NCI-H146 treated with DMSO at 0.1 percent for 48 hours (cell line): ENCODE data around the gene CHRM1.
"Not testable (repeated sequence)": the region's sequence is repeated elsewhere in the genome, so short reads cannot be mapped to it uniquely, and the experiment has no call there.

Experiments used
- DNase-seq: peaks from one replicate; lab custom pipeline; 2025; ENCODE audit not compliant: unreplicated experiment; lab: John Stamatoyannopoulos, UW

Gene CHRM1, protein sequence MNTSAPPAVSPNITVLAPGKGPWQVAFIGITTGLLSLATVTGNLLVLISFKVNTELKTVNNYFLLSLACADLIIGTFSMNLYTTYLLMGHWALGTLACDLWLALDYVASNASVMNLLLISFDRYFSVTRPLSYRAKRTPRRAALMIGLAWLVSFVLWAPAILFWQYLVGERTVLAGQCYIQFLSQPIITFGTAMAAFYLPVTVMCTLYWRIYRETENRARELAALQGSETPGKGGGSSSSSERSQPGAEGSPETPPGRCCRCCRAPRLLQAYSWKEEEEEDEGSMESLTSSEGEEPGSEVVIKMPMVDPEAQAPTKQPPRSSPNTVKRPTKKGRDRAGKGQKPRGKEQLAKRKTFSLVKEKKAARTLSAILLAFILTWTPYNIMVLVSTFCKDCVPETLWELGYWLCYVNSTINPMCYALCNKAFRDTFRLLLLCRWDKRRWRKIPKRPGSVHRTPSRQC

DNA sequence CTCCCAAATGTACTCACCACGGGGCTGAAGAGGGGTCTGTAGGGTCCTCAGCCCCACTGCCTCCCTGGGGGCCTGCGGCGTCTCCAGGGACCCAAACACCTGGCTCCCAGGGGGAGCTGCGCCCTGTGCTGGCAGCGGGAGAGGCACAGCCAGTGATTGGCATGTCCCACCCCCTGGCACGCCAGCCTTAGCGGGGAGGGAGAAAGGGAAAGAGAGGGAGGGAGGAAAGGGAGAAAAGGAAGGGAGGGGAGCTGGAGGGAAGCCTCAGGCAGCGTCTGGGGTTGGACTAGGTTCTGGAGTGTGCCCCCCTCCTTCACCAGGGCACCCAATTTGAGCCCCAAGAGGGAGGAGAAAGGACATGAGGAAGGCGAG lies at the start of gene CHRM1:
Gene CHRM1 (minus strand): TSS at position 163 of the 372 bp plus-strand sequence. CDS start 10,263 bp downstream, outside the sequence.
- DNase-seq: no peak

DNA sequence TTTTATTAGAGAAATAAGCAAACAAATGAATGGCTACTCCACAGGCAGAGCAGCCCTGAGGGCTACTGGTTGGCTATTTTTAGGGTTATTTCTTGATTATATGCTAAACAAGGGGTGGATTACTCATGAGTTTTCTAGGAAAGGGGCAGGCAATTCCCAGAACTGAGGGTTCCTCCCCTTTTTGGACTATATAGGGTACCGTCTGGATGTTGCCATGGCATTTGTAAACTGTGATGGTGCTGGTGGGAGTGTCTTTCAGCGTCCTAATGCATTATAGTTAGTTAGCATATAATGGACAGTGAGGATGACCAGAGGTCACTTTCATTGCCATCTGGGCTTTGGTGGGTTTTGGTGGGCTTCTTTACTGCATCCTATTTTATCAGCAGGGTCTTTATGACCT lies 44.4 kb upstream of the CHRM1 start:
- no peak for DNase-seq

DNA sequence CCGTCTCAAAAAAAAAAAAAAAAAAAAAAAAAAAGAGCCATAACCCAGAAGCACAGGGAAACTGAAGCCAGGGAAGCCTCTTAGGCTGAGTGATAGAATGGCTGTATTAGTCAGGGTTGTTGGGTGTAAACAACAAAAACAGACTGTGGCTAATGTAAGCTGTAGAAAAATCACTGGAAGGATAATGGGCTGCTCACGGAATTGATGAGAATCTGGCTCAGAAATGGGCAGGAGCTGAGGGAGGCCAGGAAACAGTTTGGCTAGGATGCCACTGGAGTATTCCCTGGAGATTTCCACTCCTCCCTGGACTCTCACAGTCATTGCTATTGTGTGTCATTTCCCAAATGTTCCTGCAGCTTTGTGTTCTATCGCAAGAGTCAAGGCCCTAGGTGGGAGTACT lies 41.2 kb upstream of the CHRM1 start:
- DNase-seq: no peak

DNA sequence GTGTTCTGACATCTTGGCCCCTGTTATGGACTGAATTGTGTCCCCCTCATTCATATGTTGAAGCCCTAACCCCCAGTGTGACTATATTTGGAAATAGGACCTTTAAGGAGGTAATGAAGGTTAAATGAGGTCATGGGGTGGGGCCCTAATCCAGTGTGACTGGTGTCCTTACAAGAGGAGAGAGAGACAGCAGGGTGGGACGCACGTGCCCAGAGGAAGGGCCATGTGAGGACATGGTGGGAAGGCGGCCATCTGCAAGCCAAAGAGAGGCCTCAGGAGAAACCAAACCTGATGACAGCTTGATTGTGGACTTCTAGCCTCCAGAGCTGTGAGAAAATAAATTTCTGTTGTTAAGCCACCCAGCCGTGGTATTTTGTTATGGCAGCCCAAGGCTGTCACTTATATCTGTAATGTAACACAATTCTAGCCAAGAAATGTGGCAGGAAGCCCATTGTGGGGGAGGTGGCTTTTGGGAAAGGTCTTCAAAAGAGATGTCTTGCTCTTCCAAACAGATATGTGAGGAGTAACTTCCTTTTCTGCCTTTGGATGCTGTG lies 39.9 kb upstream of the CHRM1 start:
- DNase-seq: no peak

DNA sequence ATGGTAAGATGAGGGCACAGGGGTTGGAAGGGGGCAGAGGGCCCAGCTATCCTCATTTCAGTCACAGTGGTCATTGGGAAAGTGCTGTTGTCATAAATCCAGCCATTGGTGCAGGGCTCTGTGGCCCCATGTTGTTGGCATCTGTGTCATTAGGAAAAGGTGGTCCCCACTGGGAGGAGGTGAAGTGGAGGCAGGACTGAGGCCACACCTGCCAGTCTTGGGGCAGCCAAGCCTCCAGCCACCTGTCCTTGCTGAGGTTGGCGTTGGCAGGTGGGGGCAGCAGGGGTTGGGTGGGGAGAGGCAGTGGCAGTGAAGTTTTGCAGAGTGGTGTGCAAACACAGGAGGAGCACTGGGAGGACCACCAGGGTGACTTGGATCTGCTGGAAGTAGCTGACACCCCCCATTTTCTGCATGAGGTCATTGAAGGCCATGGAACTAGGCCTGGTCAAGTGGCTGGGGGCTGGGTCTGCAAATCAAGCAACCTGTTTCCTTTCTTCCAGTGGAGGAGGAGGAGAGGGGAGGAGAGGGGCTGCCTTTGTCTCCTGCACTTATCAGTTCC lies 38.3 kb upstream of the CHRM1 start:
- no peak for DNase-seq

DNA sequence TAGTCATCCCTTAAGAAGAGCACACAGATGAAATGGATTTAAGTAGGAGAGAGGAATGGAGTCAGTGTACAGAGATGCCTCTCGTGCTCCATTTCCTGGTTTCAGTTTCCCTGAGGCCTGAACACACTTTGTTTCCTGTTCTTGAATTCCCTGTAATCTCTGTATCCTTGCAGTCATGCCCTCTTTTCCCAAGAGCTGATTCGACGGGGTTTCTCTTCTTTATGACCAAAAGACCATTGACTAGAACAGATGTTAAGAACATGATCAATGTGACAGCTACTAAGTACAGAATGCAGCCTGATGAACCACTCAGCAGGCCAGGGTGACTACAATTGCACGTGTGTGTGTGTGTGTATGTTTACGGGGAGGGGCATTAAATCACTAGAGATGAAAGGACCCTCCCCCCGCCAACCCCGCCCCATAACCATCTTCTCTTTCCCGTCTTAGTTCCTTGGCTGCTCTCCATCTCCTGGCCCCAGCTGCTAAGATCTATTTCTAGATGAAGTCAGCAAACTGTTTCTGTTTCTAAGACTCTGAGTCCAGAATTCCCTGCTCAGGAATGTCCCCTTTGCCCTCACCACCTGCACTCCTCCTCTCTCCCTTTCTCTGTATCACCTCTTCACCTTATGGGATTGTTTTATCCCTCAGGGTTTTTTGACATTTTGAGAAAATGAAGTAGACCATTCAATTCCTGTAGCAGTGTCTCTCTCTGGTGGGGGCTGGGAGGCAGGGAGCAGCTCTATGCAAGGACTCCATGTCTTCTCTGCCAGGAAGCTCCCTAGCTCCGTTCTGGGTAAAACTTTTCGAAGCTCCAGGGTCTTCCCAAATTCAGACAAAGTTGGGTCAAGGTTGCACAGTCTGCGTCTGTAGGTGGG lies 37.6 kb upstream of the CHRM1 start:
- no peak for DNase-seq

DNA sequence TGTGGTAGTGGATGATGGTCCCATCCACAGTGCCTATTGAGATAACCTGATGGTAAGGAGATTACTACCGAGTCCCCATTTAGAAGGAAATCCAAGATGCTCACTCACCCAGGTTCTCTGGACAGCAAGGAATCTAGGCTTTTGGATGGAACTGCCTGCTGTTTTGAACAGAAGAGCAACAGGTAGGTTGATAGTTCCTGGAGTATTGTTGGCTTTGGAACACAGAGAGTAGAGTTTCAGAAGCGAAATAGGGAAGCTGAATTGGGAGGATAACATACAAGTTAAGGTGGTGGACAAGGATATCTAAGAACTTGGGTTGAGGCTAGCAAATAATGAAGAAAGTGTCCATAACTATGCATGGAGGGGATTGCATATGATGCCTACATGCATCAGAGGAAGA lies 36.0 kb upstream of the CHRM1 start:
- DNase-seq: no peak

DNA sequence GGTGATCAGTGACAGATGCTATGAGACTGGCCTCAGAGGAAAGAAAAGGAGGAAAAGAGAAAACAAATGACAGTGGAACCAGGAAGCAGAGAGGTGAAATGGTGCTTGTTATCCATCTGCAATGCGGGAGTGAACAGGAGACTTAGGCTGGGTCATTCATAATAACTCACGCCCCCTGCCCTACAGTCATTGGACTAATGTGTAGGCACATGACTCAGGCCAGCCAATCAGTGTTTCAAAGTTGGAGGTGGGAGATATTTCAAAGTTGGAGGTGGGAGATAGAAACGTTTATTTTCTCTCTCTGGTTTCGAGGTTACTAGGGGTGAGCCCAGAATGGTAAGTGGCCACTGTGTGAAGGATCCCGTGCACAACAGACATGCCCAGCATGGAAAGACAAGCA lies 33.3 kb upstream of the CHRM1 start:
- no peak for DNase-seq

DNA sequence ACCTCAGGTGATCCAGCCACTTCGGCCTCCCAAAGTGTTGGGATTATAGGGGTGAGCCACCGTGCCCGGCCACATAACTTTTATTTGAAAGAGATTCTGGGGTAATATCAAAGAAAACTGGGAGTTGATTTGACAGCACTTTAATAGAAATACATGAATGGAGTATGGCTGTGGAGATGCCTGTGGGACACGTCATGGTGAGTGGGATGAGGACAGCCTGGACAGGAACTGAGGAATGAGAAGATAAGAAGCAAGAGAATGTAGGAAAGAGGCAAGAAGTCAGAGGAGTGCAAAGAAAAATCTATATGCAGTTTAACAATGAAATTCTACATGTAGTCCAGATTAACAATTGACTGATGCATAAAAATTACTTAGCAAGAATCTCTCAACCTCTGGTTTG lies 32.6 kb upstream of the CHRM1 start:
- DNase-seq: no peak

DNA sequence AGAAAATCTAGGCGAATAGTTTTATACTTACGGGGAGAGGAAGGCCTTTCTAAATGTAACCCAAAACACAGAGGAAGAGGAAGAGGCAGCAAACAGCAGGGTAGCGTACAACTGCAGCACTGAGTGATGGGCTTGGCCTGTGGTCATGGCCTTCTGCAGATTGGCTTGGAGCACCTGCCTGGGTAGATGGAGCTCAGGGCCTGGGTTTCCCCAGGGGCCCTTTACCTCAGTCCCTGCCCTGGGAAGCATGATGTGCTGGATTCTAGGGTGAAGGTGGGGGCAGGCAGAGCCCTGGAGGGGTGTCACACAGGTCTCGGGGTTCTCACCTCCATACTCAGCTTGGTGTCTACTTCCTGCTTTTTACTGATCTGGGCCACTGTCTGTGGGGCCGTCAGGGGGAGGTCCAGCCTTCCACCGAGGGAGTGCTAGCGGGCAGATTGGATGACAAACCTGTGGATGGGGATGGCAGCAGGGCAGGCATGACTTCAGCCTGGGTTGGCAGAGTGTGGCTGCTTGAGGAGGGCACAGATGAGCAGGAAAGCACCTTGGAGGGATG lies 27.7 kb upstream of the CHRM1 start:
- DNase-seq: no peak

DNA sequence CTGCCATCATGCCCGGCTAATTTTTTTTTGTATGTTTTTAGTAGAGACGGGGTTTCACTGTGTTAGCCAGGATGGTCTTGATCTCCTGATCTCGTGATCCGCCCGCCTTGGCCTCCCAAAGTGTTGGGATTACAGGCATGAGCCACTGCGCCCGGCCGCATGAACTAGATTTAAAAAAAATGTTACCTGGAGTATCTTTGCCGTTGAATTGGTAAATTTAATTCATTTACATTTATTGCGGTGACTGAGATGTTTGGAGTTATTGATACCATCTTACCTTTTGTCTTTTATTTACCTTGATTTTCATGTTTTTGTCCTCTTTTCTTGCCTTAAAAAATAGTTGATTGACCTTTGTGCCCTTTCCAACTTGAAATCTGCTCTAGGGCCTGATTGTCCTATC lies 24.4 kb upstream of the CHRM1 start:
- not testable (repeated sequence) for DNase-seq

DNA sequence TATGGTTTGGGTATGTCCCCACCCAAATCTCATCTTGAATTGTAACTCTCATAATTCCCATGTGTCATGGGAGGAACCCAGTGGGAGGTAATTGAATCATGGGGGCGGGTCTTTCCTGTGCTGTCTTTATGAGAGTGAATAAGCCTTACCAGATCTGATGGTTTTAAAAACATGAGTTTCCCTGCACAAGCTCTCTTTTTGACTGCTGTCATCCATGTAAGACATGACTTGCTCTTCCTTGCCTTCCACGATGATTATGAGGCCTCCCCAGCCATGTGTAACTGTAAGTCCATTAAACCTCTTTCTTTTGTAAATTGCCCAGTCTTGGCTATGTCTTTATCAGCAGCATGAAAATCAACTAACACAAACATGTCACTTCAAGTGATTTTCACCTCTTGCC lies 16.4 kb upstream of the CHRM1 start:
- not testable (repeated sequence) for DNase-seq

DNA sequence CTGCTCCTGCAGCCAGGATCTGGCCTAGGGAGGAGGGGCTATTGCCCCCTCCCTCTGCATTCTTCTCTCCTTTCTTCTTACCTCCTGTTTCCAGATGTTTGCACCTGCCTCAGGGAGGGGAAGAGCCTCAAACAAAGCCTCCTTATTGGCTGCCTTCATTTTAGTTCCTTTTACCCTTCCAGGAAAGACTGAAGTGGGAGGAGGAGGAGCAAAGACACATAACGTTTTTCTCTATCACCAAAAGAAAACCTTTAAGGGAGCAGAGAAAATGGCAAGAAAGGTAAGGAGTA lies 13.3 kb upstream of the CHRM1 start:
- DNase-seq: no peak

DNA sequence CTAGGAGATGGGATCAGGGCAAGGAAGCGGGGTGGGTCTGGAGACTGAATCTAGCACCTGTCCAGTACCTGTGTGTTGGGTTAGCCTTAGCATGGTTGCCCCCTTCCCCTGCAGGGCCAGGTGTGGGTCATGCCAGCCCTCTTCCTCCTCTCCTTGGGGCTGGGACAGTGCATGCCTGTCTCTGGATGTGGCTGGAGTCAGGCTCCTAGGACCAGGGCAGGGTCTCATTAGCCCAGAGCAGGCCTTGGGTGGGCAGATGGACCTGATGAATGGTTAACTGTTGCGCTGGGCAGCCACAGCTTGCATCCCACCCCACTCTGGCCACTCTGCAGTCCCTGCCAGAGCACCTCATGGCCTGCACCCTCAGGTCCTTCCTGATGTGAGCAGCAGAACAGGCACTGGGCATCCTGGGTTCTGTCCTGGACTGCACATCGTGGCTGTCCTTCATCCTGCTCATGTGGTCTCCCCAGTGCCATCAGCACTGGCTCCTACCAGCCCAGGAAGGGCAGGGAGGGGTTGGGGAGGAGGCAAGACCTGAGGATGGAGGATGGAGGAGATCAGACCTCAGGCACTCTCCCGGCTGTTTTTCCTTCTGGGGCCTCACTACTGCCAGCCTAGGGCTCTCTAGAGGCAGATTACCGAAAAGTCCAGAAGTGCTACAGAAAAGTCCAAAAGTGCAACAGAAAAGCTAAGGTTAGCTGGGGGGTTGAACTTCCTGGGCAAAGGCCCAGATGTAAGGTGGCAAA lies 12.8 kb upstream of the CHRM1 start:
- no peak for DNase-seq

DNA sequence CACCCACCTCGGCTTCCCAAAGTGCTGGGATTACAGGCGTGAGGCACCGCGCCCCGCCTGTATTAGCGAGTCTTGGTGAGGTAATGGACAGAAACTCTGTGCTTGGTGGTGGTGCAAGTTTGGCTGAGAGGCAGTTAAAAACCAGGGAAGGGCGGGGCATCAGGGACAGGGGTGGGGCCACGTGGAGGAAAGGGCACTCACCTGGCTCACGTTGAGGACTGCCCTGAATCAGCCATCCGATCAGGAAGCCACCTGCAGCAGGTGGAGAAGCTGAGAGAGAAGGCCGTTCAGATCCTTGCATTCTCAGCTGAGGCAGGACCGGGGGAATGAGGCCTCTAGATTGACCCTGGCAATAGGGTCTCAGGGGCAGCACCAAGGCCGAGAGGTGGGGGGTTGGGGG lies 12.1 kb upstream of the CHRM1 start:
- DNase-seq: no peak

DNA sequence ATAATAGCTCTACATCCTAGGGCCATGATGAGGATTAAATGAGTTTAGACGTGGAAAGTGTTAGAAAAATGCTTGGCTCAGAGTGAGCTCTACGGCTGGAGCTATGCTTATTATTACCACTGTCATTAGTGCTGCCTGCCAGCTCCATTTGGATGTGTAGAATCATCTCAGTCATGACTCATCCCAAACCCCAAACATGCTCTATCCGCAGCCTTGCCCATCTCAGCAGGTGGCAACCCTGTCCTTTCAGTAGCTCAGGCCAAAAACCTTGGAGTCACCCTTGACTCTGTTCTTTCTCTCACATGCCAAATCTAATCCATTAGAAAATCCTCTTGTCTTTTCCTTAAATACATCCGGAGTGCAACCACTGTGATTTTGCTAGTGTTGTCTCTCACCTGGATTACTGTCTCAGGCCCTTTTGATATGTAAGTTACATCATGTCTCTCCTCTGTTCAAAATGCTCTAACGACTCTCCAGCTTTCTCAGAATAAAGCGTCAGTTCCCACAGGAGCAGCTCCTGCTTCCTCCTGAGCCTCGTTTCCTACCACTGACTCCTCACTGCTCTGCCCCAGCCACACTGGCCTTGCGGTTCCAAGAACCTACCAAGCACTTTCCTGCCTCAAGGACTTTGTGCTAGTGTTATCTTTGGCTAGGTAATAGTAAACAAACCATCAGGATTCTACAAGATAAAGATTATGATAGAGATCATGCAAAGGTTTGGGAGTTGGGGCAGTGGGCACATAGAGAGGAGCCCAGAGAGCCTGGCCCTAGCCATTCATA lies 10.5 kb upstream of the CHRM1 start:
- no peak for DNase-seq

DNA sequence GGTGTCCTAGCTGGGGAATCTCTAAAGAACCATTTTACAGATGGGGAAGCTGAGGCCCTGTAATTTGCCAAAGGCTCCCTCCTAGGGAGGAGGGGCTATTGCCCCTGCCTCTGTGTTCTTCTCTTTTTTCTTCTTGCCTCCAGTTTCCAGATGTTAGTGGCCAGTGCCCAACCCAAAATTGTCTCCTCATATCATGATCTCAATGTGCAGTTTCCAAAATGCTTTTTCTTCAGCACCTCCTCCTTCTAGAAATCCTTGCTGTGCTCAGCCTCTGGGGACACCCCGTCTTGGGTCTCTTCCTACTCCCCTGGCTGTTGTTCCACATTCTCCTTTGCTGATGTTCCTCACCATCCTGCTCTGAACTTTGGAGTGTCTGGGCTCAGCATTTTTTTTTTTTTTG lies 9.5 kb upstream of the CHRM1 start:
- no peak for DNase-seq

DNA sequence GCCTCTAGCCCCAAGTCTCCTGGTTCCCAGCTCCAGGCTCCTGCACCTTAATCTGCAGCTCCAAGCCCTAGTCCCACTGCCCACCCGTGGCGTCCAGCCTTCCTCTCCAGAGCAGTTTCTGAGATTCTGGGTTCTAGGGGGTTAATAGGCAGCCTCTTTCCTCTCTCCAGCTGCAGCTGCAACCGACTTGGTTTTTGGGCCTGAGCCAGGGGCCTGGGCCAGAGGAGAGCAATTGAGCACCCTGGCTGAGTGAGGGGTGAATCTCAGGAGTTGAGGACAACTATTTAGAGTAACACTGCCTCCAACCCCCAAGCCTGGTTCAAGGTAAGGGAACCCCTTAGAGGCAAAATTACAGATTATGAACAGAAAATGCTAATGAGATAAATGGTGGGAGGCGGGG lies 9.0 kb upstream of the CHRM1 start:
- no peak for DNase-seq

DNA sequence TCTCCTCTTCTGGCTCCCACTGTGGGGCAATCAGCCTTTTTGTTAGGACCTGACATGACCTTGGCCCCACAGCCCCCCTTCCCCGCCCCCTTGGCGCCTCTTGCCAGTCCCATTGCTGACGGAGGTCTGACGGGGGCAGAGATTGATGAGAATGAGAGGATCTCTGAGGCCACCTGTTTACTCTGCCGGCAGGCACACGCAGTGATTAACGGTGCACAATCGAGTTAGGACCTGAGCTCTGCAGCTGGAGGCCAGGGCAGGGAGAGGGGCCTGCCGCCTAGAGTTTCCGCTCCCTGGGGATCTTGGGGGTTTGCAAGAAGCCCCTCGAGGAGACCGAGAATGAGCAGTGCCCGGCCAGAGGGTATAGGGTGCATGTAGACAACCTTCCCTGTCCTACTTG lies 6.8 kb upstream of the CHRM1 start:
- DNase-seq: no peak
